ENCODE measurements around the gene KRTCAP3.

KRTCAP3 gene

GRCh38 chr2:27489498-27490397 is 47.6 kb downstream of the KRTCAP3 start, which contains the start of gene IFT172:
Gene IFT172 (minus strand): TSS chr2:27489743. CDS start chr2:27489653, 90 bp downstream.
- TF ChIP-seq USF1 (IDR thresholded peaks at IDR 0.05) (no peak), MAX (IDR thresholded peaks at IDR 0.05) (peak; percentile 96), TCF12 (IDR thresholded peaks at IDR 0.05; ENCODE audit: low read depth) (no peak), RAD21 (IDR thresholded peaks at IDR 0.05; ENCODE audit: low read depth) (no peak), TAF1 (IDR thresholded peaks at IDR 0.05; ENCODE audit: low read depth) (peak; percentile 37; the same call in 1 of the 2 replicates), NFIC (IDR thresholded peaks at IDR 0.05) (no peak), YY1 (IDR thresholded peaks at IDR 0.05; ENCODE audit: low read depth) (0 out of 2 replicates have a peak, but pooled peaks have one; percentile 9), EP300 (IDR thresholded peaks at IDR 0.05; ENCODE audit: borderline replicate concordance) (no peak), REST (IDR thresholded peaks at IDR 0.05; ENCODE audit: low read depth) (no peak), ZBTB7A (IDR thresholded peaks at IDR 0.05; ENCODE audit: low read depth) (no peak), CREB1 (IDR thresholded peaks at IDR 0.05; ENCODE audit: low read depth) (peak; percentile 91), CEBPB (IDR thresholded peaks at IDR 0.05) (no peak), TEAD4 (IDR thresholded peaks at IDR 0.05) (no peak), FOXM1 (IDR thresholded peaks at IDR 0.05; ENCODE audit: borderline replicate concordance, low read depth) (no peak), EGR1 (IDR thresholded peaks at IDR 0.05) (no peak)

- TF ChIP-seq REST (IDR thresholded peaks at IDR 0.05; ENCODE audit: low read depth) (no peak), NFIC (IDR thresholded peaks at IDR 0.05) (no peak), YY1 (IDR thresholded peaks at IDR 0.05; ENCODE audit: low read depth) (no peak), ZBTB7A (IDR thresholded peaks at IDR 0.05; ENCODE audit: low read depth) (no peak), EGR1 (IDR thresholded peaks at IDR 0.05) (no peak), MAX (IDR thresholded peaks at IDR 0.05) (no peak), TAF1 (IDR thresholded peaks at IDR 0.05; ENCODE audit: low read depth) (no peak), FOXM1 (IDR thresholded peaks at IDR 0.05; ENCODE audit: borderline replicate concordance, low read depth) (no peak)
These were observed 50.4 kb downstream of the KRTCAP3 start for GRCh38 chr2:27492557-27492956.

- TF ChIP-seq EP300 (IDR thresholded peaks at IDR 0.05; ENCODE audit: borderline replicate concordance) (no peak), TAF1 (IDR thresholded peaks at IDR 0.05; ENCODE audit: low read depth) (no peak), CREB1 (IDR thresholded peaks at IDR 0.05; ENCODE audit: low read depth) (no peak), EGR1 (IDR thresholded peaks at IDR 0.05) (no peak), REST (IDR thresholded peaks at IDR 0.05; ENCODE audit: low read depth) (no peak), RAD21 (IDR thresholded peaks at IDR 0.05; ENCODE audit: low read depth) (no peak), TCF12 (IDR thresholded peaks at IDR 0.05; ENCODE audit: low read depth) (no peak), YY1 (IDR thresholded peaks at IDR 0.05; ENCODE audit: low read depth) (no peak), CEBPB (IDR thresholded peaks at IDR 0.05) (no peak), USF1 (IDR thresholded peaks at IDR 0.05) (no peak), TEAD4 (IDR thresholded peaks at IDR 0.05) (no peak), ZBTB7A (IDR thresholded peaks at IDR 0.05; ENCODE audit: low read depth) (no peak), NFIC (IDR thresholded peaks at IDR 0.05) (no peak), MAX (IDR thresholded peaks at IDR 0.05) (no peak), FOXM1 (IDR thresholded peaks at IDR 0.05; ENCODE audit: borderline replicate concordance, low read depth) (no peak)
These were observed 51.7 kb downstream of the KRTCAP3 start for GRCh38 chr2:27493948-27494283.

Measured in Ishikawa (cell line).